Smooth muscle cell (in vitro differentiated cells): ENCODE data around the gene HADH. TPM values are rescaled to one million over a fixed set of nuclear protein-coding genes. Genes with fewer than 3 reads are reported as not detected.
"Not testable (repeated sequence)": the region's sequence is repeated elsewhere in the genome, so short reads cannot be mapped to it uniquely, and the experiment has no call there.

Experiments
- DNase-seq: peaks from one replicate; lab custom pipeline; 2025; ENCODE audit not compliant: unreplicated experiment; lab: John Stamatoyannopoulos, UW
- H2AFZ ChIP-seq: fragments of 200-600 bp; sonication (generic); 2 replicates; pipeline ENCODE4 v1.6.0; 2016; ENCODE audit warnings: antibody characterized with exemption, low read depth, mild to moderate bottlenecking
- H3F3A ChIP-seq: fragments of 200-600 bp; sonication (generic); 2 replicates; pipeline ENCODE4 v1.6.0; 2017; ENCODE audit warnings: antibody characterized with exemption, low read depth
- H3K27ac ChIP-seq: fragments of 200-600 bp; sonication (generic); 2 replicates; pipeline ENCODE4 v1.5.1; 2016; ENCODE audit warnings: low read depth, mild to moderate bottlenecking
- H3K27me3 ChIP-seq: fragments of 200-600 bp; sonication (generic); 2 replicates; pipeline ENCODE4 v1.6.1; 2016; ENCODE audit warnings: low read depth, mild to moderate bottlenecking
- H3K36me3 ChIP-seq: fragments of 200-600 bp; sonication (generic); 2 replicates; pipeline ENCODE4 v1.5.1; 2016; ENCODE audit warnings: low read depth
- H3K4me1 ChIP-seq: fragments of 200-600 bp; sonication (generic); 2 replicates; pipeline ENCODE4 v1.5.1; 2016; ENCODE audit warnings: low read depth
- H3K4me2 ChIP-seq: fragments of 200-600 bp; sonication (generic); 2 replicates; pipeline ENCODE4 v1.6.0; 2016; ENCODE audit warnings: mild to moderate bottlenecking
- H3K4me3 ChIP-seq: fragments of 200-600 bp; sonication (generic); 2 replicates; pipeline ENCODE4 v1.5.1; 2016; ENCODE audit warnings: mild to moderate bottlenecking
- H3K79me2 ChIP-seq: fragments of 200-600 bp; sonication (generic); 2 replicates; pipeline ENCODE4 v1.6.0; 2016; ENCODE audit warnings: low read depth, mild to moderate bottlenecking
- H3K9ac ChIP-seq: fragments of 200-600 bp; sonication (generic); 2 replicates; pipeline ENCODE4 v1.6.0; 2016; ENCODE audit warnings: low read depth
- H3K9me3 ChIP-seq: fragments of 200-600 bp; sonication (generic); replicated peaks from 2 replicates; pipeline ENCODE4 v1.5.1; 2016; ENCODE audit warnings: low read depth
- H4K20me1 ChIP-seq: fragments of 200-600 bp; sonication (generic); 2 replicates; pipeline ENCODE4 v1.6.0; 2016; ENCODE audit warnings: low read depth
- CTCF ChIP-seq: fragments of 200-600 bp; sonication (generic); IDR thresholded peaks from 2 replicates; pipeline ENCODE4 v1.5.1; 2017; ENCODE audit warnings: borderline replicate concordance, mild to moderate bottlenecking, antibody characterized with exemption; ENCODE audit not compliant: insufficient read depth, poor library complexity, severe bottlenecking
- WGBS: methylation state at CpG from one replicate; pipeline ENCODE4 v1.1.7; 2016; ENCODE audit warnings: low lambda C conversion rate; 5-methylcytosine and 5-hydroxymethylcytosine counted together
- polyA plus RNA-seq: library from polyadenylated mRNA; unstranded; fragments of >200 nt; fragmentation: Nextera tagmentation; extraction: Ambion mirVana; gene quantifications from 2 replicates; pipeline ENCODE4 v1.2.1, GENCODE V29; 2016
- total RNA-seq: library from RNA; depleted of rRNA; stranded (reverse); fragments of >200 nt; gene quantifications from 2 replicates; pipeline ENCODE4 v1.2.3, GENCODE V29; 2014

Gene HADH
- total and polyA plus RNA-seq, 2 experiments from 2014 or later, result 18.2 to 44.2 TPM

- no peaks in the 10 kb centered on the region for H3K79me2 ChIP-seq
- H3K27me3 ChIP-seq, result no peaks in the 10 kb centered on the region
- H2AFZ ChIP-seq, result no peak overlapping the region
- no peaks in the 10 kb centered on the region for H3K9me3 ChIP-seq
- H3K4me2 ChIP-seq, result peak overlapping the region; percentile 66
- TF ChIP-seq CTCF, result no peak
- peak overlapping the region; percentile 65 for H3K27ac ChIP-seq
- H3K4me1 ChIP-seq, result peaks cover 3% of the 10 kb centered on the region
- H3K4me3 ChIP-seq, result no peak overlapping the region
- no peak for DNase-seq
- H3K9ac ChIP-seq, result no peak overlapping the region
- H3K36me3 ChIP-seq, result no peaks in the 10 kb centered on the region
- no peaks in the 10 kb centered on the region for H4K20me1 ChIP-seq
- no peaks in the 10 kb centered on the region for H3F3A ChIP-seq
Measured at GRCh38 chr4:107951551-107951950, 38.1 kb upstream of the HADH start.

GRCh38 chr4:107956011-107956410 is 33.7 kb upstream of the HADH start:
- Histone ChIP-seq H3K79me2 (no peaks in the 10 kb centered on the region), H2AFZ (no peak overlapping the region), H3F3A (no peaks in the 10 kb centered on the region), H3K27me3 (no peaks in the 10 kb centered on the region), H3K36me3 (no peaks in the 10 kb centered on the region), H3K9me3 (no peaks in the 10 kb centered on the region), H4K20me1 (no peaks in the 10 kb centered on the region), H3K4me3 (no peak overlapping the region), H3K4me1 (peaks cover 3% of the 10 kb centered on the region), H3K4me2 (no peak overlapping the region), H3K9ac (no peak overlapping the region), H3K27ac (no peak overlapping the region)
- WGBS, result 95% methylated on average over 1 of the region's 1 CpG
- DNase-seq, result no peak
- TF ChIP-seq CTCF, result no peak

- Histone ChIP-seq H3F3A (no peaks in the 10 kb centered on the region), H3K4me3 (no peak overlapping the region), H3K9me3 (no peaks in the 10 kb centered on the region), H4K20me1 (no peaks in the 10 kb centered on the region), H3K27me3 (peaks cover 6% of the 10 kb centered on the region), H3K4me2 (no peak overlapping the region), H3K9ac (no peak overlapping the region), H3K27ac (no peak overlapping the region), H3K36me3 (no peaks in the 10 kb centered on the region), H3K4me1 (no peaks in the 10 kb centered on the region), H2AFZ (no peak overlapping the region), H3K79me2 (no peaks in the 10 kb centered on the region)
- no peak for TF ChIP-seq CTCF
- no peak for DNase-seq
- 81% methylated on average over 4 of the region's 4 CpGs for WGBS
Measured at GRCh38 chr4:107966903-107967302, 22.8 kb upstream of the HADH start.

GRCh38 chr4:107967519-107967918 is 22.2 kb upstream of the HADH start:
- not testable (repeated sequence) for H3K4me2 ChIP-seq, H3K36me3 ChIP-seq, H3K79me2 ChIP-seq, H3K9ac ChIP-seq, DNase-seq, H3F3A ChIP-seq, H3K27ac ChIP-seq, H3K4me1 ChIP-seq, H3K4me3 ChIP-seq, H2AFZ ChIP-seq, H4K20me1 ChIP-seq, H3K27me3 ChIP-seq, H3K9me3 ChIP-seq

- not testable (repeated sequence) for DNase-seq, H3K27ac ChIP-seq, H2AFZ ChIP-seq, H3K4me1 ChIP-seq, H4K20me1 ChIP-seq, H3K4me2 ChIP-seq, H3K36me3 ChIP-seq, H3F3A ChIP-seq, H3K9ac ChIP-seq, H3K27me3 ChIP-seq, H3K9me3 ChIP-seq, H3K4me3 ChIP-seq, H3K79me2 ChIP-seq
- 96% methylated on average over 1 of the region's 1 CpG for WGBS
Measured at GRCh38 chr4:107967921-107968320, 21.8 kb upstream of the HADH start.
